ENCODE data around the gene LYPD6B. TPM values are rescaled to one million over a fixed set of nuclear protein-coding genes. Genes with fewer than 3 reads are reported as not detected.

The LYPD6B gene
- total RNA-seq, 1 donor from 2014 or later: not detected

- Histone ChIP-seq H3K4me1 (no peaks in the 10 kb centered on the region), H3K27me3 (ENCODE audit: low read depth) (peaks cover 19% of the 10 kb centered on the region), H3K9me3 (replicated peaks) (no peaks in the 10 kb centered on the region), H3K4me3 (no peak overlapping the region), H3K36me3 (no peaks in the 10 kb centered on the region), H3K27ac (replicated peaks) (no peak overlapping the region)
- TF ChIP-seq CTCF (IDR thresholded peaks at IDR 0.05; ENCODE audit: borderline replicate concordance): no peak
- no peak for DNase-seq
- intact Hi-C loops (cut with micrococcal nuclease): no loop called here
Measured at GRCh38 chr2:149167001-149167780, 128.7 kb downstream of the LYPD6B start.

GRCh38 chr2:149167941-149168340 is 129.4 kb downstream of the LYPD6B start:
- intact Hi-C loops (cut with micrococcal nuclease): no loop called here

GRCh38 chr2:149169656-149170055 is 131.2 kb downstream of the LYPD6B start:
- no peaks in the 10 kb centered on the region for H3K4me1 ChIP-seq
- DNase-seq: no peak
- TF ChIP-seq CTCF (IDR thresholded peaks at IDR 0.05; ENCODE audit: borderline replicate concordance): no peak
- H3K9me3 ChIP-seq (replicated peaks): no peaks in the 10 kb centered on the region
- peaks cover 9% of the 10 kb centered on the region for H3K27me3 ChIP-seq (ENCODE audit: low read depth)
- intact Hi-C loops (cut with micrococcal nuclease): no loop called here
- no peak overlapping the region for H3K27ac ChIP-seq (replicated peaks)
- no peaks in the 10 kb centered on the region for H3K36me3 ChIP-seq
- no peak overlapping the region for H3K4me3 ChIP-seq

More at GRCh38 chr2:149167941-149168340, 129.4 kb downstream of the LYPD6B start:
- Histone ChIP-seq H3K36me3 (no peaks in the 10 kb centered on the region), H3K9me3 (replicated peaks) (no peaks in the 10 kb centered on the region), H3K4me1 (no peaks in the 10 kb centered on the region), H3K27me3 (ENCODE audit: low read depth) (peaks cover 19% of the 10 kb centered on the region), H3K4me3 (no peak overlapping the region), H3K27ac (replicated peaks) (no peak overlapping the region)
- no peak for DNase-seq
- no peak for TF ChIP-seq CTCF (IDR thresholded peaks at IDR 0.05; ENCODE audit: borderline replicate concordance)

- Histone ChIP-seq H3K4me1 (no peaks in the 10 kb centered on the region), H3K9me3 (replicated peaks) (no peaks in the 10 kb centered on the region), H3K27ac (replicated peaks) (no peak overlapping the region), H3K36me3 (no peaks in the 10 kb centered on the region), H3K4me3 (no peak overlapping the region), H3K27me3 (ENCODE audit: low read depth) (peaks cover 9% of the 10 kb centered on the region)
- TF ChIP-seq CTCF (IDR thresholded peaks at IDR 0.05; ENCODE audit: borderline replicate concordance): no peak
- intact Hi-C loops (cut with micrococcal nuclease): no loop called here
- no peak for DNase-seq
Measured at GRCh38 chr2:149170156-149170555, 131.7 kb downstream of the LYPD6B start.

GRCh38 chr2:149170911-149171310 is 132.4 kb downstream of the LYPD6B start:
- DNase-seq: no peak
- Histone ChIP-seq H3K9me3 (replicated peaks) (no peaks in the 10 kb centered on the region), H3K36me3 (no peaks in the 10 kb centered on the region), H3K4me1 (no peaks in the 10 kb centered on the region), H3K27me3 (ENCODE audit: low read depth) (peaks cover 7% of the 10 kb centered on the region), H3K4me3 (no peak overlapping the region), H3K27ac (replicated peaks) (no peak overlapping the region)
- intact Hi-C loops (cut with micrococcal nuclease): no loop called here
- TF ChIP-seq CTCF (IDR thresholded peaks at IDR 0.05; ENCODE audit: borderline replicate concordance): no peak

Data from left ventricle myocardium inferior (tissue), 1 donor.